Left forelimb (tissue), 1 donor: Measurements from ENCODE around the gene TMEM213.

ENCODE experiments used
- DNase-seq: peaks from one replicate; pipeline ENCODE4 v3.0.0-alpha.2; 2018; ENCODE audit warnings: low spot score

TMEM213 gene

DNA sequence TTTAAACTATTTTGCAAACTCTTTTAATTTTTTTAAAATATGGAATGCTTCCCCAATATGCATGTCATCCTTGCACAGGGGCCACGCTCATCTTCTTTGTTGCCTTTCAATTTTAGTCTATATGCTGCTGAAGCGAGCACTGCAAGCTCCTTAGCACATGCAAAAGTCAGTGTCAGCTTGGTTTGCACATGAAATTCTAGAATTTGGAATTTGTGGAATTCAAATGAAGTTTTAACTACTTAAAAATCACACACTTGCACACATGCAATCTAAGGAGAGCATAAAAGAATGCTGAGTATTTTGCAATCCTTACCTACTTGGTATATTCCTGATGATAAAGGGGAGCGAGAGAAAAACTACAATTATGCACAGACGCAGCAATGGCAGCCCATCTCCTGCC lies 78.5 kb downstream of the TMEM213 start:
- DNase-seq, result no peak

DNA sequence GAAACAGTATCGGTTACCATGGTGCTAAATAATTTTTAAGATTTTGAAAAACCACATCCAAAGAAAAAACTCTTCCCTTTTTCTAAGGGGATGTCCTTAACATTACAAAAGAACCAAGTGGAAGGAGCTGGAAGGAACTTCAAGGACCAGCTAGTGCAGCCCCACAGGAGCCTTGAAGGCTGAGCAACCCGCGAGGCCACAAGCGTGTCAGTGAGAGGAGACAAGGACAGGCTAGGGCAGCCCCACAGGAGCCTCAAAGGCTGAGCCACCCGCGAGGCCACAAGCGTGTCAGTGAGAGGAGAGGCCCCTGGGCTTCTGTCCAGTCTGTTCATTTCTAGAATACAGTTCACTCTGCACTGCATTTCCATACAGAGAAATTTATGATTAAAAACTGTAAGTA lies 80.3 kb downstream of the TMEM213 start:
- DNase-seq, result no peak

DNA sequence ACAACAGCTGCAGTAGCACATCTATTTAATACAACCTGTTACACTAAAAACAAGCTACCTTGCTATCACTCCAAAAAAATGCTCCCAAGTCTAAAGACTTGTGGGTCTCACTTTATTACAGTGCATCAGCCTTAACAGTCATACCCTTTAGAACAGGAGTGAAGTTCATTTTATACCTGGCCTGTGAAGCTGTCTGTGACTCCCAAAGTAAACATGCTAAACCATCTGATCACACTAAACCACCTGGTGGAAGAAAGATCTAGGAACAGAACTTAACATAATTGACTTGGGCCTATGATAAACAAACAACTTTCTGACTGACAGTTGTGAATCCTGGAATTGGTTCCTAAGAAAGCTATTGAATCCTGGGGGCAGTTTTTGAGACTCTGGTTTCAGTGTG lies 81.1 kb downstream of the TMEM213 start:
- DNase-seq, result no peak

DNA sequence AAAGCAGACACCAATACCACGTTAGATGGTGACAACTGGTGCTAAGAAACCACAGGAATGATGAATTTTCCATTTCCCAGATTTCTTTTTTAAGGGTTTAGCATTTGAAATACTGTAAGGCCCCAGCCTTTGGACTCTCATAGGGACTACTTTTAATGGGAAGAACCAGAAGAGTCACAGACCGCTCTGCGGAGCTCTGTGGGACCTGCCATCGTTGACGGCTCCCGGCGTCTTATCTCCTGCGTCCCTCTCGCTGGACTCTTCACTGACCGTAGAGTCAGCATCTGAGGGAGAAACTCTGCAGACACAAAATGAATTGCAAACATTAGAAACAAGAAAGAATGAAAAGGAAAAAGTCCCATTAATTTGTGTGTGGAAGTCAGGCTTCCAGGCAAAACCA lies 81.6 kb downstream of the TMEM213 start:
- DNase-seq, result no peak

DNA sequence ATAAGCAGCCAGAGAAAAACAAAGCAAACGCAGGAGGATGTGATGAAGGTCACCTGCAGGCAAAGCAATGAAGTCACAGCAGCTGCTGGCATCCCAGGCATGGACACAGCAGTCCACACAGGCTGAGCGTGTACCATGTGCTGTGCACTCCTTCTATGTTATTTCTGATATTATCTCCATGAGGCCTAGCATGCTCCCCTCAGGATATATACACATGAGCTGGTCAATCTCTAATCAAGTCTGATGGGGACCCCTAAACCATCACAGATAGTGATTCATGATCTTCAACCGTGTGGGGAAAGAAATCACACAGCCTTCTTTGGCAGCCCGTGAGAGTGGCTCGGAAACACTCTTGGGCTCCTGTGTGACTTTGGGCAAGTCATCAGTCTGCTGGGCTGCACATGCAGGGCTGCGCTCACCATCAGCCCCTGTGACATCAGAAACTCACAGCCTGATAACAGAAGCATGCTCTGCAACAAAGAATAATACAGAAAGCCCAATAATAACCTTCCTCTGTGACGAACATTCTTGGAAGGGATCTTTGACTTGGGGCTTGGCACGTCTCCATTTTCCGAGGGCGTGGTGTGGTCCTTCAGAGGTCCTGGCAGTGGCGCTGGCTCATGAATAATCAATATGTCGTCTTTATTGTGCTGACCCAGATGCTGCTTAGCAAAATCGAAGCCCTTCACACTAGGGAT lies 83.2 kb downstream of the TMEM213 start:
- DNase-seq, result no peak

DNA sequence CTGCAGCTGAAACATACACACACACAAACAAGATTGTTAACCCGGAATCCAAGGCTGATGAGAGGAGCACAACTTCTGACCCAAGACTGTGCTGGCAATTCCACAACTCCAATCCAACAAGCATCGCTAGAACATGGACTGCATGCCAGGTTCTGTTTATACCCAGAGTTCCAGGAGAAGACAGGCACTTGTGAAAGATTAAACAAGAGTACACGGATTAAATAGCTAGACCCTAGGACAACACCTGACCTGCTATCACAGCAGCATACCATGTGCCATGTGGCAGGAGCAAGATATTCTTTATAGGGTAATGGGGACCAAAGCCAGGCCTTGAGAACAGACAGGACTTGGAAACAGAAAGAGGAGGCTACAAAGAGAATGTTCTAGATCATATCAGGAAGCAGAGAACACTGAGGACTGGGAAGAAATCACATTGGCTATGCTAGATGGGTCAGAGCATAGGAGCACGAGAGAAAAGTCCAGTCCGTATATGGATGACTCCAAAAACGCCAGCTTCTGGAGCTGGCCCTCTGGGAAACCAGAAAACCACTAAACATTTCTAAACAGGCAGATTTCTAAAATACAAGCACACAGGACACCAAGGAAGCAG lies 83.9 kb downstream of the TMEM213 start:
- DNase-seq, result no peak

DNA sequence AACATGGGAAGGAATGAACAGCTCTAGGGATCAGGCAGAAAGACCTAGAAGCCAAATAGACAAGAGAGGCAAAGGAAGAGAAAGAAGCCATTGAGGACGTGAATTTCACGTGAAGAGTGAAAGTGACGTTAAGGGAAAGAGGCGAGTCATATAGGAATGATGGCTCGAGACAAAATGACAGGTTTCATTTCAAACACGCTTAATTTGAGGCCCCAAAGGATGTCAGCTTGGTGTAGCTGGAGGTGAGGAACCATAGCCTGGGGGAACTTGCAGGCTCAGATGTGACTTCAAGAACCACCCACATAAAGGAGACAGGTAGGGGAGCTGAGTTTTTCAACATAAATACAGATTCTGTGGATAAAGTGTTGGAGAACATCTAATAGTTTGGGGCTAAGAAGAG lies 84.5 kb downstream of the TMEM213 start:
- no peak for DNase-seq

DNA sequence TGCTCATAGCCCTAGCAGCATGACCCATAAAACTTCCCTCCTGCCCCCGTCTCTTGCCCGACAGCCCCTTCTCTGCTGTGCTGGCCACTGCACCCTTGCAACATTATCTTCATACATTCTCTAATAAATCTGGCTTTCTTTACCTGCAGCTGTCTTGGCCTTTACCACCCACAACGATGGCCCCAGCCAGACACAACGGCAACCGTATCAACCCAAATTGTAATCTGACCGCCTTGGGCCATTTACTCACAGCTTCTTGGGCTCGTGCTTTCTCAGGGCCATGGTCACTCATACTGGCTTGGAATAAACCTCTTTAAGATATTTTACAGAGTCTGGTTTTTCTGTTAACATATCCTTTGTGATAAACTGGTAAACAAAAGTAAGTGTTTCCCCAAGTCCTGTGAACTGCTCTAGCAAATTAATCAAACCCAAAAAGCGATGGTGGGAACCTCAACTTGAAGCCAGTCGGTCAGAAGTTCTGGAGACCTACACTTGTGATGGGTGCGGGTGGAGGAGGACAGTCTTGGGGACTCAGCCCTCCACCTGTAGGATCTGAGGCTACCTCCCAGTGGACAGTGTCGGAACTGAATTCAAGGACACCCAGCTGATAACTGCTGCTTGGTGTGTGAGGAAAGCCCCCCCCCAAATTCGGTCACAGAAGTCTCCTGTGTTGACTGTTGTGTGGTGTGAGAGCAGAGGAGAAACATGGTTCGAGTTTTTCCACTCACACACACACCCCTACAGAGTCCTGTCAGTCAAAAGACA lies 87.8 kb downstream of the TMEM213 start:
- no peak for DNase-seq

DNA sequence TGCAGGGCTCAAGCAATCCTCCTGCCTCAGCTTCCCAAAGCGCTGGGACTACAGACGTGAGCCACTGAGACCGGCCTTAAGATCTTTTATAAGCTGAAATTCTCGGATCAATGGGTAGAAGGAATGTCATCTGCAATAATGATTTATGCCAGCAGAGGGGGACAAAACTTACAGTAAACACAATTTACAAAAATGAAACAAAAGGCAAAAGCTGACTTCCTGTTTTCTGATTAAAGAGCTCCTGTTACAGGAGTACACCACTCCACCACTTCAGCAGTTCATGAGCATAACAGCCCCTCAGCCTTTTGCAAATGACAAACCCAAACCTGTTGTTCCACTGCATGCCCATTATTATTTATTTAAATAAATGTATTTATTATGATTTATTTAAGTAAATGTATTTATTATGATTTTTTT lies 88.7 kb downstream of the TMEM213 start:
- DNase-seq, result no peak

DNA sequence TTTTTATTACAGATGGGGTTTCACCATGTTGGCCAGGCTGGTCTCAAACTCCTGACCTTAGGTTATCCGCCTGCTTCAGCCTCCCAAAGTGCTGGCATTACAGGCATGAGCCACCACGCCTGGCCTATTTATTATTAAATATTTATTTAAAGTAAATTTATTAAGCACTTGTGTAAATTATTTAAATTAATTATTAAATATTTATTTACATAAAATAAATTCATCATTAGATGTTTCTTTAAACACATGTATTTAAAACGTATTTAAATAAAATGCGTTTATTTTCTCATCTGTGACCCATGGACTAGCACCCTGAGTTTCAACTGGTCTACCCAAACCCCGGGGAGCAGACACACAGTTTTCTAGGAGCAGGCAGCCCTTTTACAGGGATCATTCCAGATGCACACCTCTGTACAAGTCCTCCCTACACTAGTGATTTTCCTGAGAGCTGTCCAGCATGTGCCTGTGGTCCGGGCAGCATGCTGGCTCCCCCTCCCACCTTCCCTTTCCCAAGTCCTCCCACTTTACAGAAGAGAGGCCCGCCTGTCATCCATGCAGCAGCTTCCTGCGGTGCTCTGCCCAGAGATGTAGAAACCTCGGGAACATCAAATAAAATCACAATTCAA lies 89.4 kb downstream of the TMEM213 start:
- DNase-seq, result no peak
